GM18868 (cell line): ENCODE measurements around the gene RAB20.
"Not testable (repeated sequence)": the region's sequence is repeated elsewhere in the genome, so short reads cannot be mapped to it uniquely, and the experiment has no call there.

Source experiments
- ATAC-seq: cut with Tn5 transposase; IDR thresholded peaks from one replicate; pipeline ENCODE4 v1.9.1; 2021; ENCODE audit warnings: mild to moderate bottlenecking, moderate library complexity; ENCODE audit not compliant: unreplicated experiment

RAB20 gene

DNA sequence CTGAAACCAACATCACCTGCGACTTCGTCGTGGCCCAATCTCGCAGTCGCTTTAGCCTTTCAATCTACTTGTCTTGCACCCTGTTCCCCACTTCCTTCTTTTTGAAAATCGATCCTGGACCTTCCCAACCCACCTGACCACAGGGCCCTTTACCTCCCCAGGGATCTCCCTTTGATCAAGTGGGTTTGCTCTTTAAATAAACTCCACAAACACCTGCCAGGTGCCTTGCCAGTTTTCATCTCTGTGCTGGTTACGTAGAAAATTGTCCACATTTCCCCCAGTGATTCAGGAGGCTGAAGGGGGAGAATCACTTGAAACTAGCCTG is 14.5 kb upstream of the RAB20 start:
- ATAC-seq = no peak

DNA sequence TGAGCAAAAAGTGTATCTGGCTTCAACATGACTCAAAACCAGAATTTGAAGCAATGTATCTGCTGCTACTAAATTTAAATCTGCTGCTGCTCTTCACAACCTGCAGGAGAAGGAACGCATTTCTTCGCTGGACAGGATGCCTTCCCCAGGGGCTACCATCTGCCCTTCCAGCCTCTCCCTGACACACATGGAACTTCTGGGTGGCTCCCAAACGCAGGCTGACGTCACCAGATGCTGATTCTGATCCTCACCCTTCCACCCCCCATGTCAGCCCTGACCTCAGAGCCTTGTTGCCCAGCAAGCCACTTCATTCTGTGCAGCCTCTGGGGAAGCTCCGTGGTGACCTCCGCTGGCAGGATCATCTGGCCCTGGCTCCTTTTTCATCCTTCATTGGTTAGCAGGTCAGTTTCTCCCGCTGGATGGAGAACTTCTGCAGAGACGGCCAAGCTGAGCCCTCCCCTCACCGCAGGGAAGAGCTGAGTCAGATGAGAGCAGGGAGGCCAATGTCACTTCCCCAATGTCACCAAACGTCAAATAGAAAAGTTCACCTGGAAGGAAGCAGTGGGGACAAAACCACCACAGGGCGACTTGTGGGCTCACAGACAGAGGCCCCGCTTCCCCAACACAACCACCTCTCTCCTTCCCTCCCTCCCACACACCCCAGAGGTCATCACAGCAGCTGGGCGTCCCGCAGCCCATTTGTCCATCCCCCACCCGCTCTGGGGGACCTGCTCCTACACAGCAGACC is 14.0 kb upstream of the RAB20 start:
- peak; percentile 68 for ATAC-seq

DNA sequence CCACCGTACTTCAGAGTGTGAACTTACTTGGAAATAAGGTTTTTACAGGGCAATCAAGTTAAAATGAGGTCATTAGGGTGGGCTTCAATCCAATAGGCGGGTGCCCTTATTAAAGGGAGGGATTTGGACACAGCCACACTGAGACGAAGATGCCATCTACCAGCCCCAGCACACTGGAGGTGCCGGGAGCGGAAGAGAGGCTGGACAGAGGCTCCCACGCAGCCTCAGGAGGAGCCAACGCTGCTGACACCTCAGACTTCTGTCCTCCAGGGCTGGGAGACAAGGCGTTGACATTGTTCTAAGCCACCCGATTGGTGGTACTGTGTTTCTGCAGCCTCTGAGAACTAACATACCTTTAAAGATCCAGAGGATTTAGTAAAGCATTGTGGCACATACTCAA is 12.6 kb upstream of the RAB20 start:
- no peak for ATAC-seq

DNA sequence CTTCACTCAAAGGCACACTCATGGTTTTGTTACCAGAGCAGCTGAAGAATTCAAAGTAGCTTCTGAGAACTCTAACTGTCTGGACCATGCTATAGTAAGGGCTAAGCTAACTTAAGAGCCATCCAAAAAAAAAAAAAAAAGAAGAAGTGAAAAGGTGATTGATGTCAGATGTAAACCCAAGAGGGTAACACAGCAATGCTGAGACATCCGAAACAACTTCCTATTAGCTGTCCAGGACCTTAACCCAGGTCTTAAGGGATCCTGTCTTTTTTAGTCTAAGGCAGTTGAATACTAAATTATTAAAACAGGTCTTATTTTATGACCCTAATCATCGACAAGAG is 11.2 kb upstream of the RAB20 start:
- ATAC-seq = peak; percentile 85

DNA sequence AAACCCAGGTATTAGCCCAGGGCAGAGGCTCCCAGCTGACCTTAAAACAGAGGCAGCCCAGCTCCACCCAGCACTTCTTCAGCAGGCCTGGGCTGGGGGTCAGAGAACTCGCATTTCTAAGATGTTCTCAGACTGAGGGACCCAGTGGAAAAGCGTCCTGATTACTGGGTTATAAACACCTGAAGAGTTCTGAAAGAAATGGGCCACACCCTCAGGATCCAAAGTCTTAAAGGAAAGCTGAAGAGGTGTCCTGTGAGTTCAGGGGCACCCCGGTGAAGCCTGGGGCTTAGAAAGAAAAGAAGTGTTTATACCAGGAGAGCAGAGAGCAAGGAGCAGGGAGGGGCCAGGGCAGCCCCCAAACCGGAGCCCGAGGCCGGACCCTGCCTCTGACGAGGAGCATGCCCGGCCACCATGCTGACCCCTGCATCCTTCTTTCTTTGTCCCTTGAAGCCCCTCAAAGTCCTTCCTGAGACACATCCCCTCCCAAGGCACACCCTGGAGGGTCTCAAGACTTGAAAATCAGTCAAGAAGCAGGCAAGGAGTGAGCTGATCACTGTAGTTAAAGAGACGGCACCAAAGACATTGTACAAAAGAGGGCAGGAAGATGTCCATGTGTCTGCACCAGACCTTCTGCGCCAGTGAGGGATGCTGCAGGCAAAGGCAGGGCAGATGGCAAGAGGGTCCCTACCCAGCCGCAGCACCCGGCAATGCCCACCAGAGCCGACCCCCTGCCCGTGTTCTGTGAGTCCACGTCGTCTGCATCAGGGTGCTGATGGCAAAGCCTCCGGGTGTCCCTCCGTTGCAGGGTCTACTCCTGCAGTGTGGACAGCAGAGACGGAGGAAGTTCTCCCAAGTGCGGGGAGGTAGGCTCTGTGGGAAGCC is 10.6 kb upstream of the RAB20 start:
- ATAC-seq = no peak

GRCh38 chr13:110570886-110571285 is 9.4 kb upstream of the RAB20 start:
- ATAC-seq = no peak

GRCh38 chr13:110569962-110570361 is 8.4 kb upstream of the RAB20 start:
- not testable (repeated sequence) for ATAC-seq

DNA sequence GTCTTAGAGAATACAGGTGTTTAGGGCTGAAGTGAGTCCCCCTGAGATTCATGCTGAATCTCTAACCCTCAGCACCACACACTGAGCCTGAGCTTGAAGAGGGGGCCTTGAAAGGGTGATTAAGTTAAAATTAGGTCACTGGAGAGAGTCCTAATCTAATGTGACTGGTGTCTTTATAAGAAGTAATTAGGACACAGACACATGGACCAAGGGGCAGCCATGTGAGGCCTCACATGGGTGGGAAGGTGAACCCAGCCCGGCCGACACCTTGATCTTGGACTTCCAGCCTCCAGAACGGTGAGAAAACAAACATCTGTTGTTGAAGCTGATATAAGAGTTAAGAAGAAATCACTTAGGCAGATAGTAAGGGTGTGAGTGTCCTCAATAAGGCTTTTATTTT is 7.1 kb upstream of the RAB20 start:
- ATAC-seq = no peak

DNA sequence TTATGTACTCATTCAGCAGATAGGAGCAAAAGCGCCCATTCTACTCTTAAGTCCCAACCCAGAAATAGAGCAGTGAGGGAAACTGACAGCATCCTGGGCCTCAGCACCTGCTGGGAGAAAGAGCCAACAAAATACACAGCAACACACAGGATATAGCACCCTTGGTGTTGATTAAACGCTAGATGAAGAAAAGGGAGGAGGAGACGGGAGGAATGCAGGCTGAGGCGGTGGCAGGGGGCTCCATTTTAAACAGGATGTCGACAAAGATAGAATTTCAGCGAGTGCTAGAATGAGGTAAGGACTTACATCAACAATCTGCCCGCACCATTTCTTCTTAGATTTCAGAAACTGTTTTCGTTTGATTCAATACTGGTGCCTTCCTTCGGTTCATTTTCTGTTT is 4.6 kb upstream of the RAB20 start:
- no peak for ATAC-seq

GRCh38 chr13:110565296-110565695 is 3.8 kb upstream of the RAB20 start:
- no peak for ATAC-seq

GRCh38 chr13:110564472-110564985 is 3.0 kb upstream of the RAB20 start:
- ATAC-seq = no peak

DNA sequence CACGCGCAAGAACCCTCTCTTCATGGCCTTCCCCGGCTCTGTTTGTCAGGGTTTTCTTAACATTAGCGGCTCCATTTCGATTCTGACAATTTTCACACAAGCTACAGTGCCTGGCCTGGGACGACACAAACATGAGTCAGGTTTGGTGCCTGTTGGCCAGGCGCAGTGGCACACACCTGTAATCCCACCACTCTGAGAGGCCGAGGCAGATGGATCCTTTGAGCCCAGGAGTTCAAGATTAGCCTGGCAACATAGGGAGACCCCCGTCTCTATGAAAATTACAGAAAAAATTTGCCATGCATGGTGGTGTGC is 1.9 kb upstream of the RAB20 start:
- ATAC-seq = no peak

GRCh38 chr13:110562696-110563462 is 1.4 kb upstream of the RAB20 start:
- no peak for ATAC-seq

DNA sequence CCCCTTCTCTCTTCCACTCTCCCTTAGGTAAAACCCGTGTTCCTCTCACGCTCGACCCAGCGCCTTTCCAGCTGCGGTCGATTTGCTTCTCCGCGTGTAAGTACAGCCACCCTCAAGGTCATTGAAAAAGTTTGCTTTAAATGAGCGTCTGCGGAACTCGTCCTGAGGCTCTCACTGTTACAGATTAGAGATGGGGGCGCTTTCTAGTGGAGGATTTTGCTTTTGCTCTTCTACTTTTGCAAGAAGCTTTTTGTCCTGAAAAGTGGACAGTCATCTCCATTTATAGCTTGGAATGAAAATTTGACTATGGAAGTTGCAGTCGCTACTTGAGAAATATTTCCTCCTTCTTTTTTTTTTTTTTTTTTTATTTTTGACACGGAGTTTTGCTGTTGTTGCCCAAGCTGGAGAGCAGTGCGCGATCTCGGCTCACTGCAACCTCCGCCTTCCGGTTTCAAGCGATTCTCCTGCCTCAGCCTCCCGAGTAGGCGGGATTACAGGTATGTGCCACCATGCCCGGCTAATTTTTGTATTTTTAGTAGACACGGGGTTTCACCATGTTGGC is 595 bp upstream of the RAB20 start:
- ATAC-seq = no peak

DNA sequence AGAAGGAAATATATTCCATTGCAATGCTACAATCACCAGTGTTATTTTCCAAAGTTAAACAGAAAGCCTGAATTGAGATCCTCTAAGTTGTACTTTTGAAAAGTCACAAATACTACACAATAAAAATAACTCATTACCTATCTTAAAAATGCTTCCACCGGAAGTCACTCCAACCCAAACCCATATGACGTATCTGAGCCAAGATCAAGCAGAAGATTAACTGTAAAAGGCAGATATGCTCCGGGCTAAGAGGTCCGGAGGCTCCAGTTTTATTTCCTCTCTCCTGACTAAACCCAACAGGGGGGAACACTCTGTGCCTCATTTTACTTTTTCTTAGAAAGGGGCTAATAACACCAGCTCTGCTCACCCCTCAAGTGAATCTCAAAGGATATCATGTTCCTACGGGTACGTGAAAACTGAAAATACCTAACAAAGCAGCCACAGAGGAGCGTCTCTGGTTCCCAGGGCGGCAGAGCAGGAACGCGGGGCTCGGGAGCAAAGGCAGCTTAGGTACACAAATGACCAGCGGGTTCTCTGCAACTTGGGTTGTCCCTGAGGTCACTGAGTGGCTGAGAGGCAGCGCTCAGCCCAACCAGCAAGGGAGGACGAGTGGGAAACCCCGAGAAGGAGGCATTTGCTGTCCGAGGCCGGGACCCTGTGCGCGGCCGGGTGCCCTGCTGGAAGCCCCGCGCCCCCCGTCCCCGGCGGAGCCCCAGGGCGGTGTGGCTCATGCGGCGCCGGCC is 750 bp downstream of the RAB20 start:
- peak; percentile 6 for ATAC-seq

- no peak for ATAC-seq
Measured at GRCh38 chr13:110559986-110560385, 1.5 kb downstream of the RAB20 start.

DNA sequence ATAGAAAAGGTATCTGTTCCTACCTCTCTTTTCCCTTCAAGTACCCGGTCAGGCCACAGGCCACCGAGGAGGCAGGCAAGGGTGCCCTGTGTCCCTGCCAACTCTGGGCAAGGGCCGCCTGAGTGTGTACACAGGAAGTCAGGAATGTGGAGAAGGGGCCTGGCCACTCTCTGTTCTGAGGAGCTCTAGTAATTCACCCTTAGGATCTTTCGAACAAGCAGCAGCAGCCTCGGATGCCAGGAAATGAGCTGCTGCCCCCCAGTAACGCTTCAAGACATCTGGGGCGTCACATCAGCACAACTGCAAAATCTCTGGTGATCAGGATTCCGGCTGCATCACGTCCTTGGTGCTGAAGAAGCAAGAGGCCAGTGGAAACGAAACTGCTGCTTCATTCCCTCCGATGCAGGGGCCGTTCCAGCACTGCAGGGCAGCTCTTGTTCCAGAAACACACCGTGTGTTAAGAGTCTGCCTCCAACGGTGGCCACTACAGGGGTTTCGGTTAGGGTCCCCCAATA is 2.0 kb downstream of the RAB20 start:
- ATAC-seq = no peak

- ATAC-seq = no peak
Measured at GRCh38 chr13:110557610-110558305, 3.8 kb downstream of the RAB20 start.

DNA sequence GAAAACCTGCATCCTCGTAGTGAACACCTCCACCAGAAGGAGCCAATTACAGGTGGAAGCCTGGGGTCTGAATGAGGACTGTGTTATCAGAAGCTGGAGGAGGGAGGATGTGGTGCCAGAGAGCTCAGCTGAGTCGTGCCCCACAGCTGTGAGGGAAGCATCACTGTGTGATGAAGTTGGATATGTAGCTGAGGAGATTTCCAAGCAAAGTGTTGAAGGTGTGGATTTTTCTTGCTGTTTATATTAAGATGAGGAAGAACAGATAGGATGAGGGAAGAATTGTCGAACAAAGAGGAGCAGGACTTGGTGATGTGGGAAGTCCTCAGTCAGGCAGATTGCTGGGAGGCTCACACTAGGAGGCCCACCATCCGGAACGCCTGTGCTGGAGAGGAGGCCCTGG is 4.4 kb downstream of the RAB20 start:
- no peak for ATAC-seq

GRCh38 chr13:110556224-110556606 is 5.3 kb downstream of the RAB20 start:
- no peak for ATAC-seq
